CD14-positive monocyte (primary cell): ENCODE results near the gene LRP1. TPM values are rescaled to one million over a fixed set of nuclear protein-coding genes. Genes with fewer than 3 reads are reported as not detected.
A peak's percentile ranks its signal among the peaks of the same experiment; 100 is the strongest.

Source experiments
- DNase-seq, 3 donors: peaks; one replicate each; pipeline ENCODE4 v3.0.0-alpha.2; 2011 to 2022
- H2AFZ ChIP-seq: 2 replicates; pipeline ENCODE4 v1.6.0; 2012; ENCODE audit warnings: mild to moderate bottlenecking, low read depth, low read length, inconsistent platforms; ENCODE audit not compliant: insufficient read depth, poor library complexity, severe bottlenecking
- H3K27ac ChIP-seq, 2 donors: 1 replicate in 1 of 2; 2 replicates in 1 of 2; pipeline ENCODE4 v1.5.1; 2012 to 2013; ENCODE audit warnings: low read length in 2 of 2, control low read depth in 1 of 2, inconsistent platforms in 1 of 2, low read depth in 1 of 2, mild to moderate bottlenecking in 1 of 2
- H3K27me3 ChIP-seq, 2 donors: one replicate each; pipeline versions ENCODE4 v1.6.0 to v1.6.1; 2011 to 2013; ENCODE audit warnings: low read length in 2 of 2; ENCODE audit not compliant: control insufficient read depth in 2 of 2, insufficient read depth in 2 of 2
- H3K36me3 ChIP-seq, 2 donors: replicated peaks in 1 of 2; 1 replicate in 1 of 2; 2 replicates in 1 of 2; pipeline versions ENCODE4 v1.5.1 to v1.6.1; 2012 to 2013; ENCODE audit warnings: low read length in 2 of 2, control low read depth in 1 of 2, inconsistent platforms in 1 of 2, mild to moderate bottlenecking in 1 of 2; ENCODE audit not compliant: insufficient read depth in 2 of 2, control insufficient read depth in 1 of 2
- H3K4me1 ChIP-seq, 2 donors: 1 replicate in 1 of 2; 2 replicates in 1 of 2; pipeline versions ENCODE4 v1.5.1 to v1.6.1; 2012 to 2013; ENCODE audit warnings: low read length in 2 of 2, control low read depth in 1 of 2, inconsistent platforms in 1 of 2, mild to moderate bottlenecking in 1 of 2, moderate library complexity in 1 of 2; ENCODE audit not compliant: insufficient read depth in 2 of 2, control insufficient read depth in 1 of 2
- H3K4me2 ChIP-seq: replicated peaks from 2 replicates; pipeline ENCODE3; 2012; ENCODE audit warnings: low read length, moderate library complexity, mild to moderate bottlenecking; ENCODE audit not compliant: poor library complexity, severe bottlenecking; ENCODE audit errors: extremely low read depth
- H3K4me3 ChIP-seq, 3 experiments: fragments of 200-600 bp in 1 of 3; sonication (generic) in 1 of 3; replicated peaks in 1 of 3; 1 replicate in 2 of 3; 2 replicates in 1 of 3; pipeline ENCODE4 v1.5.1; 2011 to 2013; ENCODE audit warnings: low read length in 3 of 3, mild to moderate bottlenecking in 3 of 3, control low read depth in 2 of 3, low read depth in 2 of 3, inconsistent platforms in 1 of 3, moderate library complexity in 1 of 3
- H3K79me2 ChIP-seq: 2 replicates; pipeline ENCODE4 v1.6.0; 2012; ENCODE audit warnings: mild to moderate bottlenecking, control low read depth, inconsistent platforms, low read length, moderate library complexity; ENCODE audit not compliant: insufficient read depth
- H3K9ac ChIP-seq: 2 replicates; pipeline ENCODE4 v1.6.0; 2017; ENCODE audit warnings: low read length, mild to moderate bottlenecking; ENCODE audit not compliant: insufficient read depth, poor library complexity, severe bottlenecking
- H3K9me3 ChIP-seq, 2 donors: replicated peaks in 1 of 2; 1 replicate in 1 of 2; 2 replicates in 1 of 2; pipeline versions ENCODE4 v1.5.1 to v1.6.1; 2012 to 2013; ENCODE audit warnings: low read length in 2 of 2, control low read depth in 1 of 2; ENCODE audit not compliant: control insufficient read depth in 1 of 2, insufficient read depth in 1 of 2
- H4K20me1 ChIP-seq: 2 replicates; pipeline ENCODE4 v1.6.0; 2012; ENCODE audit warnings: mild to moderate bottlenecking, low read length, control low read depth, moderate library complexity; ENCODE audit not compliant: insufficient read depth
- H3K27ac Mint-ChIP-seq, 7 donors: one replicate each; pipeline ENCODE4 v1.8.0; 2020; ENCODE audit warnings: mild to moderate bottlenecking in 7 of 7, mixed read lengths in 7 of 7, moderate library complexity in 6 of 7, inconsistent platforms in 2 of 7
- H3K27me3 Mint-ChIP-seq, 3 donors: one replicate each; pipeline ENCODE4 v1.8.0; 2021 to 2022; ENCODE audit warnings: low read depth in 3 of 3, mild to moderate bottlenecking in 3 of 3, mixed read lengths in 3 of 3, moderate library complexity in 3 of 3, inconsistent platforms in 1 of 3
- H3K36me3 Mint-ChIP-seq, 2 donors: one replicate each; pipeline ENCODE4 v1.8.0; 2020; ENCODE audit warnings: mixed read lengths in 2 of 2, inconsistent platforms in 1 of 2, mild to moderate bottlenecking in 1 of 2
- H3K4me1 Mint-ChIP-seq: one replicate; pipeline ENCODE4 v1.8.0; 2020; ENCODE audit warnings: mild to moderate bottlenecking, mixed read lengths
- H3K4me3 Mint-ChIP-seq, 2 donors: one replicate each; pipeline ENCODE4 v1.8.0; 2020; ENCODE audit warnings: mild to moderate bottlenecking in 2 of 2, mixed read lengths in 2 of 2, moderate library complexity in 1 of 2
- H3K9me3 Mint-ChIP-seq, 7 donors: one replicate each; pipeline ENCODE4 v1.8.0; 2020 to 2022; ENCODE audit warnings: mixed read lengths in 7 of 7, mild to moderate bottlenecking in 6 of 7, moderate library complexity in 6 of 7, inconsistent platforms in 2 of 7
- WGBS: methylation state at CpG from one replicate; pipeline ENCODE4 v1.1.5; 2013; ENCODE audit warnings: missing lambda C conversion rate; ENCODE audit not compliant: insufficient coverage; 5-methylcytosine and 5-hydroxymethylcytosine counted together
- intact Hi-C, 2 donors: fragments of 100-400 bp; cut with micrococcal nuclease; formaldehyde crosslinking; loops; one replicate each; pipeline versions ENCODE4 v1.15.0 to v1.15.1; 2023
- polyA plus RNA-seq, 3 donors: library from polyadenylated mRNA; depleted of rRNA in 1 of 3; unstranded in 2 of 3; stranded (reverse) in 1 of 3; fragments of 300-500 nt in 2 of 3; fragments of >200 nt in 1 of 3; fragmentation: Illumina TruSeq in 2 of 3; gene quantifications; 1 replicate in 2 of 3; 2 replicates in 1 of 3; pipeline ENCODE4 v1.2.3, GENCODE V29; 2012 to 2021
- TF ChIP-seq, protein P1 (sequence below): fragments of 200-600 bp; IDR thresholded peaks from one replicate; pipeline ENCODE4 v1.8.0; 2022; ENCODE audit warnings: antibody characterized with exemption, mild to moderate bottlenecking

The LRP1 gene
- polyA plus RNA-seq, 3 donors: 5.5 to 246 (median 10.5) TPM

DNA sequence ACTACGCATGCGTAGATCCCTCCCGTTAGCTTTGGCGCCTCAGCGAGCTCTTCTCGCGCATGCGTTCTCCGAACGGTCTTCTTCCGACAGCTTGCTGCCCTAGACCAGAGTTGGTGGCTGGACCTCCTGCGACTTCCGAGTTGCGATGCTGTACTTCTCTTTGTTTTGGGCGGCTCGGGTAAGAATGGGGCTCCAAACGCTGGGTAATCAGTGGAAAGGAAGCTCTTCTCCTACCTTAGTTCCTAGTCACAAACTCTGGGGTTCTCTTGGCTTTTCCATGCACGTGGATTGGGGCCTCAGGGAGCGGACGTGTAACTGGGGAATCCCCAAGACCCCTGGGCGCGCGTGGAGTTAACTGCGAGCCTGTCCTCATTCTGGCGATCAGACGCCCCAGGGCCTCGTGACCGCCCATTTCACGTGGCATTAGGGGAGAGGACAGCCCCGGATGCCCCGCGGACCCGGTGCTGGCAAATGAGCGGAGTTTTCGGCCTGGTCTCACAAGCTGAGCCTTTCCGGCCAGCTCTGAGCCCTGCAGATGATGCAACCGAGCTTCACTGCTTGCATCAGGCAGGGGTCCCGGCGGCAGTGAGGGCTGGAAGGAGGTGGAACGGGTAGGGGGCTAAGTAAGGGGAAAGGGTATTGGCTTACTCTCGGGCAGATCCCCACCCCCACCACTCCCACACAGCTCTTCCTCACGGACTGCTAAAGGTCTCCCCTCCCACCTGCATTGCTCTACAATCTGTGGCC is 101.5 kb downstream of the LRP1 start, which contains the start of gene SHMT2:
SHMT2 (plus strand) TSS at position 78 of the 747 bp plus-strand sequence; CDS start at position 146, 68 bp downstream.
- Histone ChIP-seq H3K4me1 (peaks cover 41 to 63% of the 10 kb centered on the region in 2 donors), H3K9ac (peak within 1 kb of the TSS; percentile 80), H3K27me3 (peaks cover 25 to 32% of the 10 kb centered on the region in 2 donors), H2AFZ (peak within 1 kb of the TSS; percentile 83), H3K9me3 (peaks cover 0 to 10% of the 10 kb centered on the region in 2 donors), H3K36me3 (peaks cover 32 to 39% of the 10 kb centered on the region in 2 donors), H3K79me2 (peaks cover 22% of the 10 kb centered on the region), H4K20me1 (peaks cover 23% of the 10 kb centered on the region), H3K4me3 (peak within 1 kb of the TSS; percentile 33 to 91 (median 68)), H3K4me2 (peak within 1 kb of the TSS; percentile 95), H3K27ac (peak within 1 kb of the TSS; percentile 85 to 87)
- Mint-ChIP-seq H3K4me3 (peak within 1 kb of the TSS; percentile 90 to 95), H3K27ac (peak within 1 kb of the TSS; percentile 93 to 99 (median 97)), H3K4me1 (peaks cover 57% of the 10 kb centered on the region), H3K9me3 (peaks cover 0 to 19% (median 7%) of the 10 kb centered on the region in 7 donors), H3K36me3 (peaks cover 42 to 53% of the 10 kb centered on the region in 2 donors), H3K27me3 (peaks cover 31 to 45% (median 42%) of the 10 kb centered on the region in 3 donors)
- 0% methylated on average over 34 of the region's 42 CpGs for WGBS
- intact Hi-C loops: no loop called here
- TF ChIP-seq, protein P1, sequence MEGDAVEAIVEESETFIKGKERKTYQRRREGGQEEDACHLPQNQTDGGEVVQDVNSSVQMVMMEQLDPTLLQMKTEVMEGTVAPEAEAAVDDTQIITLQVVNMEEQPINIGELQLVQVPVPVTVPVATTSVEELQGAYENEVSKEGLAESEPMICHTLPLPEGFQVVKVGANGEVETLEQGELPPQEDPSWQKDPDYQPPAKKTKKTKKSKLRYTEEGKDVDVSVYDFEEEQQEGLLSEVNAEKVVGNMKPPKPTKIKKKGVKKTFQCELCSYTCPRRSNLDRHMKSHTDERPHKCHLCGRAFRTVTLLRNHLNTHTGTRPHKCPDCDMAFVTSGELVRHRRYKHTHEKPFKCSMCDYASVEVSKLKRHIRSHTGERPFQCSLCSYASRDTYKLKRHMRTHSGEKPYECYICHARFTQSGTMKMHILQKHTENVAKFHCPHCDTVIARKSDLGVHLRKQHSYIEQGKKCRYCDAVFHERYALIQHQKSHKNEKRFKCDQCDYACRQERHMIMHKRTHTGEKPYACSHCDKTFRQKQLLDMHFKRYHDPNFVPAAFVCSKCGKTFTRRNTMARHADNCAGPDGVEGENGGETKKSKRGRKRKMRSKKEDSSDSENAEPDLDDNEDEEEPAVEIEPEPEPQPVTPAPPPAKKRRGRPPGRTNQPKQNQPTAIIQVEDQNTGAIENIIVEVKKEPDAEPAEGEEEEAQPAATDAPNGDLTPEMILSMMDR: no peak
- peak; percentile 92 to 99 (median 94) for DNase-seq

DNA sequence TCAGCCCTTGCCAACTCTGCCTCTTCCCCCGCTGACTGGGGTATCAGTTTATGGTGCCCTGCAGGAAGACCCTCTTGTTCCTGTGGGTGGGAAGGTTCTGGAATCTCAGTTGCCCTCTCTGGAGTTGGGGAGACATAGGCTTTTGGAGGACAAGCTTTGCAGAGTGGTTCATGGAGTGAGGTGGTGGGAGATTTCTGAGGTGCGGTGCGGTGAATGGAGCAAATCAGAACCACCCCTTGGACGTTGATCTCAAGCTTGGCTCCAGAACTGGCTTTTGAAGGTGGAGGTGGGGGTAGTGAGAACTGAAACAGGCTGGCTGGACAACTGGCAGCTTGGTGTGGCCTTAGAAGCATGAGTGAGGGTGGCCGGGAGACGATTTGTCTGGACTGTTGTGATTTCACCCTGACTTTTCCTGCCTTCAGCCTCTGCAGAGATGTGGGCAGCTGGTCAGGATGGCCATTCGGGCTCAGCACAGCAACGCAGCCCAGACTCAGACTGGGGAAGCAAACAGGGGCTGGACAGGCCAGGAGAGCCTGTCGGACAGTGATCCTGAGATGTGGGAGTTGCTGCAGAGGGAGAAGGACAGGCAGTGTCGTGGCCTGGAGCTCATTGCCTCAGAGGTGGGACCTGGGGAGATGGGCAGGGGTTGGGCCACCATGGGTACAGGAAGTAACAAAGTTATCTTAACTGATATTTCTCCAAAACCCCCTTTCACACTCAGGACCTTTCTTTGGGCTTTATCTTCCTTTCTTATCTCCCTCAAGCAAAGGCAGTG is 102.3 kb downstream of the LRP1 start:
- H3K9me3 Mint-ChIP-seq: peaks cover 0 to 16% (median 6%) of the 10 kb centered on the region in 7 donors
- peaks cover 45 to 52% of the 10 kb centered on the region in 2 donors for H3K36me3 Mint-ChIP-seq
- Histone ChIP-seq H4K20me1 (peaks cover 30% of the 10 kb centered on the region), H3K4me2 (peak overlapping the region; percentile 95), H2AFZ (peak overlapping the region; percentile 83), H3K4me1 (peaks cover 34 to 55% of the 10 kb centered on the region in 2 donors), H3K36me3 (peaks cover 32 to 39% of the 10 kb centered on the region in 2 donors), H3K4me3 (peak overlapping the region; percentile 33 to 91 (median 68)), H3K9me3 (peaks cover 0 to 8% of the 10 kb centered on the region in 2 donors), H3K9ac (peak overlapping the region; percentile 80), H3K27me3 (peaks cover 19 to 32% of the 10 kb centered on the region in 2 donors), H3K79me2 (peaks cover 22% of the 10 kb centered on the region), H3K27ac (peak overlapping the region; percentile 85 to 87)
- H3K27me3 Mint-ChIP-seq: peaks cover 28 to 44% (median 37%) of the 10 kb centered on the region in 3 donors
- TF ChIP-seq, protein P1: no peak
- intact Hi-C loops: no loop called here
- peak overlapping the region; percentile 90 to 95 for H3K4me3 Mint-ChIP-seq
- no peak for DNase-seq
- 89% methylated on average over 9 of the region's 10 CpGs for WGBS
- peaks cover 51% of the 10 kb centered on the region for H3K4me1 Mint-ChIP-seq
- peak overlapping the region in 5 of 7 donors; percentile 71 to 99 (median 93) for H3K27ac Mint-ChIP-seq
